ENCODE measurements around the gene LMF1. TPM values are rescaled to one million over a fixed set of nuclear protein-coding genes. Genes with fewer than 3 reads are reported as not detected.

Gene LMF1
- total RNA-seq, 1 donor from 2014 or later = 36.1 TPM

DNA sequence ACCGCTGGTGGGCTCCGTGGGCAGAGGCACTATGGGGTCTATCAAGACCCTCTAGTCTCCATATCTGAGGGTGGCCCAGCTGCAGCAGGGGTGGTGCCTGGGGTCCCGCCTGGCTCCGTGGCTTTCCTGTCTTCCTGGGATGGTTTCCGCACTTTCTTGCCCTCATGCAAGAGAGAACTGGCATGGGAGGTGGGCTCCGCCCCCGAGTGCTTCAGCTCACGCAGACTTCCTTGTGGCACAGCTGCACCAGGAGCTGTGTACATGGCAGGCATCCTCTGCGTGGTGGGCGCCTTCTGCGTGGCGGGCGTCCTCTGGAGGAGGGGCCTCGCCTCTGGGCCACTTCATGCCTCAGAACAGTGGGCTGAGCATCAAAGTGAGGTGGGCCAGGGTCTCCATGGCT, 73.1 kb downstream of the LMF1 start:
- ChIA-PET POLR2A (no interaction called here), CTCF (no interaction called here)
- H3K27ac Mint-ChIP-seq = no peak overlapping the region
- H3K4me1 Mint-ChIP-seq = no peaks in the 10 kb centered on the region
- no peaks in the 10 kb centered on the region for H3K9me3 Mint-ChIP-seq
- H3K36me3 Mint-ChIP-seq (ENCODE audit: low read depth) = peaks cover 23% of the 10 kb centered on the region
- no peak for ATAC-seq (ENCODE audit: low read depth)
- DNase-seq = no peak
- no peaks in the 10 kb centered on the region for H3K27me3 Mint-ChIP-seq
- intact Hi-C loops (cut with micrococcal nuclease) = no loop called here
- no peak overlapping the region for H3K4me3 Mint-ChIP-seq
- TF ChIP-seq, protein P1, sequence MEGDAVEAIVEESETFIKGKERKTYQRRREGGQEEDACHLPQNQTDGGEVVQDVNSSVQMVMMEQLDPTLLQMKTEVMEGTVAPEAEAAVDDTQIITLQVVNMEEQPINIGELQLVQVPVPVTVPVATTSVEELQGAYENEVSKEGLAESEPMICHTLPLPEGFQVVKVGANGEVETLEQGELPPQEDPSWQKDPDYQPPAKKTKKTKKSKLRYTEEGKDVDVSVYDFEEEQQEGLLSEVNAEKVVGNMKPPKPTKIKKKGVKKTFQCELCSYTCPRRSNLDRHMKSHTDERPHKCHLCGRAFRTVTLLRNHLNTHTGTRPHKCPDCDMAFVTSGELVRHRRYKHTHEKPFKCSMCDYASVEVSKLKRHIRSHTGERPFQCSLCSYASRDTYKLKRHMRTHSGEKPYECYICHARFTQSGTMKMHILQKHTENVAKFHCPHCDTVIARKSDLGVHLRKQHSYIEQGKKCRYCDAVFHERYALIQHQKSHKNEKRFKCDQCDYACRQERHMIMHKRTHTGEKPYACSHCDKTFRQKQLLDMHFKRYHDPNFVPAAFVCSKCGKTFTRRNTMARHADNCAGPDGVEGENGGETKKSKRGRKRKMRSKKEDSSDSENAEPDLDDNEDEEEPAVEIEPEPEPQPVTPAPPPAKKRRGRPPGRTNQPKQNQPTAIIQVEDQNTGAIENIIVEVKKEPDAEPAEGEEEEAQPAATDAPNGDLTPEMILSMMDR (IDR thresholded peaks at IDR 0.05) = no peak

DNA sequence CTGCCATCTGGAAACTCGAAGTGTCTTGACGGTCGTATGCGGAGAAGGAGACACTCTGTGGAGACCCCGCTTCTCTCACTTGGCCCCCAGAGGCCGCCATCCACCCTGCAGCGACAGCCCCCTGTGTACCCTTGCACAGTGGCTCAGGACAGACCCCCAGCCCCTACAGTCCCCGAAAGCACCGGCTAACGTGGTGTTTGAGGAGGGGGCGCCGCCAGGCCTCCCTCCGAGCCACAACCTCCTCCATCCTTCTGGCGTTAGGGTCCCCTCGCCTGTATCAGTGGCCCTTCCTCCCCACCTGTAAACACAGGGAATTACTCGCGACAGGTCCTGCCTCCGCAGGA, 73.6 kb downstream of the LMF1 start:
- Mint-ChIP-seq H3K4me3 (no peak overlapping the region), H3K36me3 (ENCODE audit: low read depth) (peaks cover 23% of the 10 kb centered on the region), H3K27me3 (no peaks in the 10 kb centered on the region), H3K9me3 (no peaks in the 10 kb centered on the region), H3K4me1 (no peaks in the 10 kb centered on the region), H3K27ac (no peak overlapping the region)
- ATAC-seq (ENCODE audit: low read depth) (no peak), DNase-seq (no peak)
- intact Hi-C loops (cut with micrococcal nuclease) = no loop called here
- ChIA-PET CTCF (no interaction called here), POLR2A (no interaction called here)
- TF ChIP-seq, protein P1 (IDR thresholded peaks at IDR 0.05) = no peak

DNA sequence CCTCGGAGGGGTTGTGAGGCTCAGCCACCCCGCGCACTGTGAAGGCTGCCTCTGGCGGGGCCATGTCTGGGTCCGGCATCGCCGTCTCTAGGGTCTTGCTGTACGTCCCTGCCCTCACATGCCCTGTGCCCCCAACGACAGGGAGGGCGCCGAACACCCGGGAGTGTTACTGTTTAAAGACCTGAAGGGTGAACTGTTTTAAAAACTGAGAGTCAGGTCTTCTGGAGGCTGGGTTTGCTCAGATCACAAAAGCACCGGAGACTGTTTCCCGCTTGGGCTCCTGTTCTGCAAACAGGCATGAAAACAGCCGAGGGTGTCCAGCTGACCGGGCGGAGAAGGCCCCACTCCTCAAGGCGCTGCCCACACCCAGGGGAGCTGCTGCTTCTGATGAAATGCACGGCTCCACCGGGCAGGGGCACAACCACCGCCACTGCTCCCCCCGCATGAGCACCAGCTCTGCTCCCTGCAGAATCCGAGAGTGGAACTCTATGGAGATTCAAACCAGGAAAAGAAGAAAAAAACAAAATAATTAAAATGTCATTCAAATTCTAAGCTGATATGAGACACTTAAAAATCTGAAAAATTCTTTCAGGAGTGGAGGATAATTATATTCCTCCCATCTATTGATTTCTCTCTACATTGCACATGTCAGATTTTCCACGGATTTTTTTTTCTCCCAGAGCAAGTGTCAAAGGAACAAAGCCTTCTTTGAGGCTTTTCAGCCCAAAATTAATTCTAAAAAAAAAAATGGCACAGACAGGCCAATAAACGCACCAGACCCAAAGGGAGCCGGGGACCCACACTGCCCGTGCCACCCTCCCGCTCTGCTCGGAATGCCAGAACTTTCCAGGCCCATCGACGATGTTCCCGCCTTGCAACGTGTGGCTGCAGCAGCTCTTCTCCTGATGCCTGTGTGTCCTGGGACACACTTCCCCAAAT, 74.3 kb downstream of the LMF1 start:
- no peak for DNase-seq
- no peak overlapping the region for H3K27ac Mint-ChIP-seq
- intact Hi-C loops (cut with micrococcal nuclease) = no loop called here

DNA sequence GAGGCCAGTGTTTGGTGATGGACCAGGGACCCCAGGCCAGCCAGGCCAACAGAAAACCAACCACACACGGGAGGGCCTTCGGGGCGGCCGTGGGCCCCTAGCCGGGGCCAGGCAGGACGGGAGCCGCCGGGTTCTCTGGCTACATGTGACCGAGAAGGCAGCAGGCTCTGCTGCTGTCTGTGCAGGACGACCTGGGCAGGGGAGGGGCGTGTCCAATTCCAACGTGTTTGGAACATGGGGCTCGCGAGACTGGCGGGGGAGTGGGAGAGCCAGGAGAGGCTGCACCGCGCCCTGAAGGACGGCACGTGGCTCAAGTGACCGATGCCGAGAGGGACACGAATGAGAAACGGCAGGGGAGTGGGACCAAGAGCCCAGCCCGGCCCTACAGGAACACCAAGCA, 75.4 kb downstream of the LMF1 start:
- Mint-ChIP-seq H3K4me3 (no peak overlapping the region), H3K4me1 (no peaks in the 10 kb centered on the region), H3K36me3 (ENCODE audit: low read depth) (peaks cover 26% of the 10 kb centered on the region), H3K27me3 (no peaks in the 10 kb centered on the region), H3K27ac (no peak overlapping the region), H3K9me3 (no peaks in the 10 kb centered on the region)
- CTCF ChIA-PET = no interaction called here
- DNase-seq (no peak), ATAC-seq (ENCODE audit: low read depth) (no peak)
- TF ChIP-seq, protein P1 (IDR thresholded peaks at IDR 0.05) = no peak
- intact Hi-C loops (cut with micrococcal nuclease) = no loop called here
- POLR2A ChIA-PET = no interaction called here

More for the DNA sequence above, 74.3 kb downstream of the LMF1 start:
- ChIA-PET POLR2A (no interaction called here), CTCF (no interaction called here)
- Mint-ChIP-seq H3K4me1 (no peaks in the 10 kb centered on the region), H3K36me3 (ENCODE audit: low read depth) (peaks cover 29% of the 10 kb centered on the region), H3K4me3 (no peak overlapping the region), H3K9me3 (no peaks in the 10 kb centered on the region), H3K27me3 (no peaks in the 10 kb centered on the region)
- ATAC-seq (ENCODE audit: low read depth) = no peak
- TF ChIP-seq, protein P1 (IDR thresholded peaks at IDR 0.05) = no peak

DNA sequence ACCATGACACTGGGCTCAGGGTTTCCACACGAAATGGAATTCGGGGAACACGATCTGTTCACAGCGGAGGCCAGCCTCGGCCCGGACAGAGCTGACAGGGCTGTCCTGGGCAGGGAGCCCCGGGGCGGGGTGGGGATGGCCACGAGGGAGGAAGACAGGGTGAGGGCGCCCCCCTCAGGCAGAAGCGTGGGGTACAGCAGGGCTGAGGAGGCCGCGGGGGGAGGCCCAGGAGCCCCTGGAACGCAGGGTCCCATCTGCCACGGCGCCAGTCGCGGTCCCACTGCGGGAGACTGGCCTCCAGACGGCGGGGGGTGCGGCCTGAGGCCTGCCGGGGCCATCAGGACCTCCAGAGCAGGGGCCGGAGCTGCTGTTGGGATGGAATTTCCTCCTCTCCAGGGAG, 75.9 kb downstream of the LMF1 start:
- Mint-ChIP-seq H3K4me1 (no peaks in the 10 kb centered on the region), H3K4me3 (no peak overlapping the region), H3K9me3 (no peaks in the 10 kb centered on the region), H3K27me3 (no peaks in the 10 kb centered on the region), H3K36me3 (ENCODE audit: low read depth) (peaks cover 24% of the 10 kb centered on the region), H3K27ac (no peak overlapping the region)
- ATAC-seq (ENCODE audit: low read depth) = no peak
- intact Hi-C loops (cut with micrococcal nuclease) = no loop called here
- DNase-seq = no peak
- ChIA-PET CTCF (no interaction called here), POLR2A (no interaction called here)
- TF ChIP-seq, protein P1 (IDR thresholded peaks at IDR 0.05) = no peak
